K562 (cell line): ENCODE measurements around the gene PGAP2. TPM values are rescaled to one million over a fixed set of nuclear protein-coding genes. Genes with fewer than 3 reads are reported as not detected.

Experiments used
- ATF4 ChIP-seq: fragments of 450-650 bp; formaldehyde crosslinking; IDR thresholded peaks from 2 replicates; pipeline ENCODE4 v1.4.0; 2022; ENCODE audit warnings: mild to moderate bottlenecking, moderate library complexity
- CCAR2 ChIP-seq: fragments of 200-400 bp; formaldehyde crosslinking; IDR thresholded peaks from 2 replicates; pipeline ENCODE4 v1.6.1; 2017; ENCODE audit warnings: mild to moderate bottlenecking, low read depth, low read length
- CHD1 ChIP-seq: fragments of 200-600 bp; sonication (generic); IDR thresholded peaks from one replicate; pipeline ENCODE4 v1.6.1; 2012; ENCODE audit warnings: mild to moderate bottlenecking, moderate library complexity, low read length, inconsistent platforms
- CTCF ChIP-seq, 3 experiments: IDR thresholded peaks in 2 of 3; conservative IDR thresholded peaks in 1 of 3; 2 replicates each; pipeline ENCODE4 v1.5.1; 2011 to 2012; ENCODE audit warnings: low read length in 3 of 3, mild to moderate bottlenecking in 3 of 3, control low read depth in 2 of 3, improper control_type of control experiment in 1 of 3, inconsistent platforms in 1 of 3, low read depth in 1 of 3, mixed read lengths in 1 of 3, moderate library complexity in 1 of 3; ENCODE audit not compliant: insufficient read depth in 2 of 3
- ELF2 ChIP-seq: fragments of 250-450 bp; sonication (Bioruptor Pico); IDR thresholded peaks from 2 replicates; pipeline ENCODE4 v1.5.0; 2021; ENCODE audit warnings: mild to moderate bottlenecking
- ETS1 ChIP-seq: conservative IDR thresholded peaks from 2 replicates; pipeline ENCODE4 v1.6.1; 2011; ENCODE audit warnings: low read depth, mild to moderate bottlenecking, low read length; ENCODE audit not compliant: control insufficient read depth
- ETV6 ChIP-seq, 3 experiments: fragments of 150-350 bp in 1 of 3; sonication (generic) in 1 of 3; formaldehyde crosslinking in 1 of 3; IDR thresholded peaks; 2 replicates each; pipeline versions ENCODE4 v1.6.1 to v1.8.0; 2014 to 2022; ENCODE audit warnings: borderline replicate concordance in 2 of 3, low read depth in 2 of 3, antibody characterized with exemption in 1 of 3, low read length in 1 of 3, mild to moderate bottlenecking in 1 of 3, missing genetic modification reagents in 1 of 3
- FOS ChIP-seq: IDR thresholded peaks from 3 replicates; pipeline ENCODE4 v1.6.1; 2011; ENCODE audit not compliant: insufficient read length; ENCODE audit errors: extremely low read depth
- KDM2B ChIP-seq: fragments of 250-450 bp; sonication (Bioruptor Pico); IDR thresholded peaks from 2 replicates; pipeline ENCODE4 v1.8.0; 2021; ENCODE audit warnings: mild to moderate bottlenecking, moderate library complexity
- MTA2 ChIP-seq: fragments of 450-650 bp; IDR thresholded peaks from 2 replicates; pipeline ENCODE4 v1.6.1; 2016; ENCODE audit warnings: low read depth
- NR2F6 ChIP-seq: fragments of 450-650 bp; formaldehyde crosslinking; IDR thresholded peaks from 2 replicates; pipeline ENCODE4 v1.4.0; 2020; ENCODE audit warnings: mild to moderate bottlenecking
- POLR2G ChIP-seq: fragments of 200-400 bp; formaldehyde crosslinking; IDR thresholded peaks from 2 replicates; pipeline ENCODE4 v1.6.1; 2017; ENCODE audit warnings: low read depth, mild to moderate bottlenecking, antibody characterized with exemption, low read length, moderate library complexity
- SP1 ChIP-seq: sonication (generic); formaldehyde crosslinking; IDR thresholded peaks from 2 replicates; pipeline ENCODE4 v1.8.1; 2022; ENCODE audit warnings: mild to moderate bottlenecking, missing genetic modification reagents
- SP2 ChIP-seq: IDR thresholded peaks from 2 replicates; pipeline ENCODE4 v1.6.1; 2011; ENCODE audit warnings: mild to moderate bottlenecking, low read depth, low read length, moderate library complexity; ENCODE audit not compliant: poor library complexity, severe bottlenecking; ENCODE audit errors: extremely low read depth
- TSC22D4 ChIP-seq: fragments of 450-650 bp; IDR thresholded peaks from 2 replicates; pipeline ENCODE4 v1.6.1; 2016; ENCODE audit warnings: missing genetic modification characterization, missing biosample characterization, control low read depth
- UBTF ChIP-seq, 2 experiments: IDR thresholded peaks; 2 replicates each; pipeline ENCODE4 v1.6.1; 2012; ENCODE audit warnings: improper control_type of control experiment in 2 of 2, low read depth in 2 of 2, low read length in 2 of 2, borderline replicate concordance in 1 of 2
- ZBTB12 ChIP-seq: fragments of 250-450 bp; sonication (Bioruptor Pico); IDR thresholded peaks from 2 replicates; pipeline ENCODE4 v1.4.0; 2020
- ZFPM2 ChIP-seq: fragments of 250-450 bp; sonication (Bioruptor Pico); IDR thresholded peaks from 2 replicates; pipeline ENCODE4 v1.5.1; 2022; ENCODE audit warnings: mild to moderate bottlenecking
- ZNF23 ChIP-seq: fragments of 250-450 bp; sonication (Bioruptor Pico); IDR thresholded peaks from 2 replicates; pipeline ENCODE4 v1.4.0; 2020; ENCODE audit warnings: mild to moderate bottlenecking
- polyA plus RNA-seq, 8 experiments: library from polyadenylated mRNA; depleted of rRNA in 4 of 8; stranded (reverse) in 5 of 8; unstranded in 3 of 8; fragments of >200 nt; fragmentation: Nextera tagmentation in 2 of 8; fragmentation: Illumina TruSeq in 1 of 8; extraction: Ambion mirVana in 2 of 8; extraction: Trizol in 1 of 8; gene quantifications; 2 replicates each; pipeline versions ENCODE4 v1.2.1 to v1.2.3, GENCODE V29; 2011 to 2014; ENCODE audit warnings: inconsistent platforms in 1 of 8, missing spikeins in 1 of 8
- total RNA-seq, 7 experiments: library from RNA; depleted of rRNA in 6 of 7; stranded (reverse); fragments of >200 nt in 6 of 7; fragmentation: Illumina TruSeq in 2 of 7; extraction: Trizol in 2 of 7; gene quantifications; 2 replicates each; pipeline versions ENCODE4 v1.2.1 to v1.2.3, GENCODE V29; 2011 to 2021; ENCODE audit warnings: low replicate concordance in 1 of 7

PGAP2 gene
- total and polyA plus RNA-seq, 9 of the 15 experiments (the other 6 are each of a cell fraction or from before 2014, with no cell fraction given): 17.9 to 47.2 (median 33.7) TPM

- TF ChIP-seq CTCF (IDR thresholded peaks at IDR 0.05 in 2 of 3, conservative IDR thresholded peaks at IDR 0.05 in 1 of 3; ENCODE audit: insufficient read depth in 2 of 3, low read depth in 1 of 3, low read length in 3 of 3) (no peak), ZNF23 (CRISPR knock-in tag) (no peak), POLR2G (no peak), SP1 (no peak), CHD1 (no peak), NR2F6 (no peak), CCAR2 (no peak), MTA2 (peak; percentile 51; the same call in 1 of the 2 replicates), ATF4 (0 out of 2 replicates have a peak, but pooled peaks have one; percentile 6), KDM2B (no peak), SP2 (no peak), ETS1 (no peak), UBTF (IDR thresholded peaks at IDR 0.05; ENCODE audit: borderline replicate concordance in 1 of 2, low read depth in 2 of 2, low read length in 2 of 2) (peak in 1 of 2 experiments; percentile 40; a peak in 1 of 4 replicates), TSC22D4 (tag) (no peak), ETV6 (IDR thresholded peaks at IDR 0.05; ENCODE audit: borderline replicate concordance in 1 of 2, low read depth in 2 of 2, low read length in 1 of 2) (no peak; a peak in 1 of 4 replicates), ETV6 (CRISPR knock-in tag; IDR thresholded peaks at IDR 0.05; ENCODE audit: borderline replicate concordance) (no peak), ZFPM2 (CRISPR knock-in tag) (no peak), ELF2 (CRISPR knock-in tag) (no peak), FOS (no peak), ZBTB12 (CRISPR knock-in tag) (no peak)
Measured at GRCh38 chr11:3867209-3868091, 59.1 kb downstream of the PGAP2 start (continued).
